ENCODE results near the gene SOD2. TPM values are rescaled to one million over a fixed set of nuclear protein-coding genes. Genes with fewer than 3 reads are reported as not detected.
A peak's percentile ranks its signal among the peaks of the same experiment; 100 is the strongest.

Gene SOD2
- total RNA-seq, 4 donors from 2014 or later: 10,850 to 22,513 (median 13,452) TPM

DNA sequence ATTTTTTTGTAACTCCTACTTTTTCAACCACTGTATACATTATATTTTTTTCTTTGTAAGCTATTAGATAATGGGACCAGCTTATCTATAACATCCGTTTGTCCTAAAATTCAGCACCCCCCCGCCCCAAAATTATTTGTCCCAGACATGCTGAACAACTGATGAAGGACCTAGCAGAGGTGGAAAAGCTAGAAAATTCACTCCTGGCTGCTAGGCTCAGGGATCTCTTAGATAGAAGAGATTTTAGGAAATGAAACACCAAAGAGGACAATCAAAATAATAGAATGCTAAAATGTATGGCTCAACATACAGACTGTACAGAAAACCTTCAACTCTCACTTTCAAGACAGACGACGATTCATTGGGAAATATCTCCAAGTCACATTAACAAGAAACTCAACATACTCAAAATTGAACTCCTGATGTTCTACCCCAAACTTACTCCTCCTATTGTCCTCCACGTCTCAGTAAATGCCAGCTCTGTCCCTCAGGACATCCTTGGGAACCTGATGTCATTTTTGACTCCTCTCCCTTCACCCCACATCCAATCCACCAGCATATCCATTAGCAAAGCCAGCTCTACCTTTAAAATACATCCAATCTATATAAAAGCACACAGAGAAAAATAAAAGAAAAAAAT is 4.7 kb downstream of the SOD2 start:
- TF ChIP-seq POLR2A (IDR thresholded peaks at IDR 0.05): no peak
- TF ChIP-seq, protein P1, sequence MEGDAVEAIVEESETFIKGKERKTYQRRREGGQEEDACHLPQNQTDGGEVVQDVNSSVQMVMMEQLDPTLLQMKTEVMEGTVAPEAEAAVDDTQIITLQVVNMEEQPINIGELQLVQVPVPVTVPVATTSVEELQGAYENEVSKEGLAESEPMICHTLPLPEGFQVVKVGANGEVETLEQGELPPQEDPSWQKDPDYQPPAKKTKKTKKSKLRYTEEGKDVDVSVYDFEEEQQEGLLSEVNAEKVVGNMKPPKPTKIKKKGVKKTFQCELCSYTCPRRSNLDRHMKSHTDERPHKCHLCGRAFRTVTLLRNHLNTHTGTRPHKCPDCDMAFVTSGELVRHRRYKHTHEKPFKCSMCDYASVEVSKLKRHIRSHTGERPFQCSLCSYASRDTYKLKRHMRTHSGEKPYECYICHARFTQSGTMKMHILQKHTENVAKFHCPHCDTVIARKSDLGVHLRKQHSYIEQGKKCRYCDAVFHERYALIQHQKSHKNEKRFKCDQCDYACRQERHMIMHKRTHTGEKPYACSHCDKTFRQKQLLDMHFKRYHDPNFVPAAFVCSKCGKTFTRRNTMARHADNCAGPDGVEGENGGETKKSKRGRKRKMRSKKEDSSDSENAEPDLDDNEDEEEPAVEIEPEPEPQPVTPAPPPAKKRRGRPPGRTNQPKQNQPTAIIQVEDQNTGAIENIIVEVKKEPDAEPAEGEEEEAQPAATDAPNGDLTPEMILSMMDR (IDR thresholded peaks at IDR 0.05 in 4 of 5, conservative IDR thresholded peaks at IDR 0.05 in 1 of 5): no peak
- ATAC-seq: no peak
- no peak for DNase-seq
- intact Hi-C loops (cut with DNase I; ENCODE audit: low total_unique reads): no loop called here
- Histone ChIP-seq H3K4me1 (peaks cover 39 to 54% of the 10 kb centered on the region in 2 donors), H3K4me3 (peak overlapping the region; percentile 83 to 94 (median 90)), H3K27me3 (no peaks in the 10 kb centered on the region), H3K9me3 (no peaks in the 10 kb centered on the region), H3K36me3 (peaks cover 9 to 90% of the 10 kb centered on the region in 2 donors), H3K27ac (peak overlapping the region; percentile 94 to 99 (median 96))
- in situ Hi-C loops (cut with MboI; ENCODE audit: low sequenced_read_pairs in 4 of 4): loop anchor here (10.0 to 25.0 kb wide), 3 partner anchors 56 to 274 kb away; partner anchors contain the start of gene IGF2R (in 1 of the 4)

DNA sequence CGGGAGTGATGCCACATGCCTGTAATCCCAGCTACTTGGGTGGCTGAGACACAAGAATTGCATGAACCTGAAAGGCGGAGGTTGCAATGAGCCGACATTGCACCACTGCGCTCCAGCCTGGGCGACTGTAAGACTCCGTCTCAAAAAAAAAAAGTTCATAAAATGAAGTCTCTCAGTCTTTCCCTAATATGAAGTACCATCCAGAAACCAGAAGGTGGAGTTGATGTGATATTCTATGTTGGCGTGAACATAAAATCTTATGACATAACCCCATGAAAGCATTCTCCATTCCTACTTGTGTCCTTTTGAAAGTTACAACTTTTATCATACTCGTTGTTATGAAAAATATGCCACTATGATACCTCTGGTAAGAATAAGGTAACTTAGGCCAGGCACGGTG is 5.7 kb downstream of the SOD2 start:
- DNase-seq: no peak
- H3K4me1 ChIP-seq: peaks cover 39 to 64% of the 10 kb centered on the region in 2 donors
- peaks cover 9 to 97% of the 10 kb centered on the region in 2 donors for H3K36me3 ChIP-seq
- no peaks in the 10 kb centered on the region for H3K9me3 ChIP-seq
- ATAC-seq: no peak
- H3K27me3 ChIP-seq: no peaks in the 10 kb centered on the region
- peak overlapping the region in 2 of 4 donors; percentile 83 to 89 for H3K4me3 ChIP-seq
- H3K27ac ChIP-seq: peak overlapping the region; percentile 4 to 99 (median 68)
- TF ChIP-seq, protein P1 (IDR thresholded peaks at IDR 0.05 in 4 of 5, conservative IDR thresholded peaks at IDR 0.05 in 1 of 5): no peak
- no peak for TF ChIP-seq POLR2A (IDR thresholded peaks at IDR 0.05)
- in situ Hi-C loops (cut with MboI; ENCODE audit: low sequenced_read_pairs in 4 of 4): loop anchor here (10.0 to 25.0 kb wide), 3 partner anchors 57 to 275 kb away; partner anchors contain the start of gene IGF2R (in 1 of the 4)
- intact Hi-C loops (cut with DNase I; ENCODE audit: low total_unique reads): no loop called here

DNA sequence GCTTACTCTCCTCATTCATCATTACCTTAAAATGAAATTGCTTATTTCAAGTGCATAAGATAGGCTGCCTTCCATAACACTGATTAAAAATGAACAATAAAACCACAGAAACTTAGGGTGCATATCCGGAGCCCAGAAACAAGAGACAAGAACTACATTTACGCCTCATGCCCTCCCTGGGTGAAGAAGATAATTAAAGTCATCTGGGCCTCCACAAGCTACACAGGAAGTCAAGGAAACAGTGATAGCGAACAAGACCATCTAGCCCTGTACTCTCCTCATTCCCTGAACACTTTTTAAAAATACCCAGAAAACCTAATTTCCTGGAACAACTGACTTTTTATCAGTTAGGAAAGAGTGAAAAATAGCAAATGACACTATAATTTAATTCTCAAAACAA is 6.3 kb downstream of the SOD2 start:
- Histone ChIP-seq H3K27me3 (no peaks in the 10 kb centered on the region), H3K9me3 (no peaks in the 10 kb centered on the region), H3K36me3 (peaks cover 13 to 97% of the 10 kb centered on the region in 2 donors), H3K4me1 (peaks cover 39 to 65% of the 10 kb centered on the region in 2 donors), H3K4me3 (peak overlapping the region in 3 of 4 donors; percentile 24 to 89 (median 83)), H3K27ac (peak overlapping the region in 3 of 4 donors; percentile 31 to 99 (median 42))
- ATAC-seq (no peak), DNase-seq (no peak)
- intact Hi-C loops (cut with DNase I; ENCODE audit: low total_unique reads): no loop called here
- TF ChIP-seq, protein P1 (IDR thresholded peaks at IDR 0.05 in 4 of 5, conservative IDR thresholded peaks at IDR 0.05 in 1 of 5): no peak
- no peak for TF ChIP-seq POLR2A (IDR thresholded peaks at IDR 0.05)
- in situ Hi-C loops (cut with MboI; ENCODE audit: low sequenced_read_pairs in 4 of 4): loop anchor here (10.0 to 25.0 kb wide), 3 partner anchors 58 to 276 kb away; partner anchors contain the start of gene IGF2R (in 1 of the 4)

DNA sequence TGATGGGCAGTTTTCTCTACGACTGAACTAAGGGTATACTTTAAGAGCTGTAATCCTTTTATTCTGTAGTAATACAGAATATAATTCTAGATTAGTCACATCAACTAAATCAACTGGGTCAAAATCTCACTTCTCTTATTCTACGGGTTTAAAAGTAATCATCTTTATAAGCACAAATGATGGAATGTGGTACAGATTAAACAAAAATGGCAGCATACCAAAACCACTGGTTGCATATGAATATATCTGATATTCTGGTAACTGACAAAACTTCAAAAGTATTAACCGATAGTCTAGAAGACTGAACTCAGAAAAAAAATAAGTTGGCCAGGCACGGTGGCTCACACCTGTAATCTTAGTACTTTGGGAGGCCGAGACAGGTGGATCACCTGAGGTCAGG is 7.0 kb downstream of the SOD2 start:
- DNase-seq (no peak), ATAC-seq (no peak)
- H3K4me1 ChIP-seq: peaks cover 39 to 65% of the 10 kb centered on the region in 2 donors
- intact Hi-C loops (cut with DNase I; ENCODE audit: low total_unique reads): no loop called here
- in situ Hi-C loops (cut with MboI; ENCODE audit: low sequenced_read_pairs in 4 of 4): loop anchor here (10.0 to 25.0 kb wide), 3 partner anchors 59 to 276 kb away; partner anchors contain the start of gene IGF2R (in 1 of the 4)
- no peaks in the 10 kb centered on the region for H3K9me3 ChIP-seq
- TF ChIP-seq, protein P1 (IDR thresholded peaks at IDR 0.05 in 4 of 5, conservative IDR thresholded peaks at IDR 0.05 in 1 of 5): no peak
- TF ChIP-seq POLR2A (IDR thresholded peaks at IDR 0.05): no peak
- peak overlapping the region; percentile 4 to 50 (median 28) for H3K27ac ChIP-seq
- peak overlapping the region in 2 of 4 donors; percentile 24 to 89 for H3K4me3 ChIP-seq
- no peaks in the 10 kb centered on the region for H3K27me3 ChIP-seq
- peaks cover 13 to 99% of the 10 kb centered on the region in 2 donors for H3K36me3 ChIP-seq
